Small intestine (tissue), 4 donors: ENCODE results near the gene CEP295NL. TPM values are rescaled to one million over a fixed set of nuclear protein-coding genes. Genes with fewer than 3 reads are reported as not detected.

Experiments
- polyA plus RNA-seq, 4 donors: library from polyadenylated mRNA; stranded (reverse) in 3 of 4; unstranded in 1 of 4; fragments of 200-250 nt in 3 of 4; fragments of 120-200 nt in 1 of 4; gene quantifications; one replicate each; pipeline versions ENCODE4 v1.2.1 to v1.2.3, GENCODE V29; 2013
- donor health status: healthy with polysubstance abuse.
- donor health status: Bipolar disorder and iron deficiency.
- donor health status: healthy.

CEP295NL gene
- polyA plus RNA-seq, 4 donors = 0.25 to 0.28 TPM; not detected in 2

Other genes with a start within 250 kb of the CEP295NL start
- 10 to 100 TPM; 37.6 to 46.3 (median 38.9) TPM for gene CYTH1, start 120.9 kb downstream of the CEP295NL start, polyA plus RNA-seq
- gene USP36, start 62.4 kb downstream of the CEP295NL start, polyA plus RNA-seq = 10 to 100 TPM in 3 of 4 donors, 1 to 10 TPM in 1; 8.1 to 47.0 (median 19.1) TPM
- 10 to 100 TPM; 12.7 to 84.6 (median 44.0) TPM for gene TIMP2, start 22.2 kb upstream of the CEP295NL start, polyA plus RNA-seq
- gene LGALS3BP, start 76.7 kb upstream of the CEP295NL start, polyA plus RNA-seq = 100 to 1,000 TPM; 181 to 361 (median 290) TPM
- gene CANT1, start 106.6 kb upstream of the CEP295NL start, polyA plus RNA-seq = 10 to 100 TPM; 16.8 to 90.5 (median 42.3) TPM
- gene C1QTNF1, start 121.0 kb upstream of the CEP295NL start, polyA plus RNA-seq = 10 to 100 TPM in 1 of 4 donors, 1 to 10 TPM in 2, under 1 TPM in 1; 0.67 to 57.4 (median 2.8) TPM
- gene ENGASE, start 171.6 kb upstream of the CEP295NL start, polyA plus RNA-seq = 10 to 100 TPM; 17.6 to 87.9 (median 31.0) TPM